GM21515 (cell line): ENCODE results near the gene FGF9.

ENCODE experiments used
- ATAC-seq: cut with Tn5 transposase; IDR thresholded peaks from one replicate; pipeline ENCODE4 v1.9.1; 2021; ENCODE audit not compliant: unreplicated experiment

The FGF9 gene

DNA sequence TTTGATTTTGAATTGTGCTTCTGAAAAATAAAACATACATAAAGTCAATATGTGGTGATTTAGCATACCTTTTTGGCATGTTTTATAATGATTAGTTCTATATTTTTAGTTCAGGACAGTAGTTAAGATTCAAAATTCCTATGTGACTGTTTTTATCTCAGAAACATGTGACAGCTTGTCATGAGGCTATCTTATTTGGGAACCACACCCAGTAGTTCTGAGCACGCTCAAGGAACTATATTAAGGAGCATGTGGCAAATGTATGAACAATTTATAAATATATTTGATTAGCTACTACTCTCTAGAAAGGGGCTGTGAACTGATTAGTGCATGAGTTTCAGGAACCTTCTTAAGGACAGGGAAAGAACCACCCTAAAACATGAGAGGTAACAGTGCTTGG is 38.8 kb downstream of the FGF9 start:
- ATAC-seq = no peak

DNA sequence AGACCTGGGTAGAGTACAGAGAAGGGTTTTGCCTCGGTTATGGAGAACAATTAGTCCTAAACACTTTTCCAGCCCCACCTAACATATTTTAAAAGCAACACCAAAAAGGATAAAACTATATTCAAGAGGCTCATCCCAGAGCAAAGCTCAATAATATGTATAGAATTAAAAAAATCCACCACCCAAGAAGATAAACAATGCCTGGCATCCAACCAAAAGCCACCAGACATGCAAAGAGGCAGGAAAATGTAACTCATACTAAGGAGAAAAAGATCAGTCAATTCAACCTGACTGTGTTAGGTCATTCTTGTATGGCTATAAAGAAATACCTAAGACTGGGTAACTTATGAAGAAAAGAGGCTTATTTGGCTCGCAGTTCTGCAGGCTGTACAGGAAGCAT is 39.3 kb downstream of the FGF9 start:
- ATAC-seq = no peak

DNA sequence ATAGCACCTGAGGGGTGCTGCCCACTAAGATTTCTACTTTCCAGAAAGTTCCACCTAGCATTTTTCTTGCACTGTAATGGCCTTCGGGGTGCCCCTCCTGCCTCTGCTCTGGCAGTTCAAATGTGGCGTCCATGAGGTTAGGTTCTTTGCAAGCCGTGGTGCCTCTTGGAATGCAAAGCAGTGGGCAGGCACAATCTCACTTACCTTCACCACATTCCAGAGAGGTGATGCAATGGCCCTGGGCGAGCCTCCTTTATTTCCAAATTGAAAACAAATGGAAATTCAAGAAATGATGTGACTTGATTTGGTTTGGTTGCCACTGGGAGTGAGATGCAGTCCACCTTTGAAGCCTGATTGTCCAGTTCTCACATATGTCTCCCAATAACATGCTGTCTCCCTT is 46.9 kb downstream of the FGF9 start:
- no peak for ATAC-seq

- ATAC-seq = no peak
Observed at GRCh38 chr13:21719463-21719862, 48.6 kb downstream of the FGF9 start.

- ATAC-seq = no peak
Observed at GRCh38 chr13:21723807-21724505, 53.1 kb downstream of the FGF9 start.

- ATAC-seq = no peak
Observed at GRCh38 chr13:21730186-21730880, 59.5 kb downstream of the FGF9 start.

DNA sequence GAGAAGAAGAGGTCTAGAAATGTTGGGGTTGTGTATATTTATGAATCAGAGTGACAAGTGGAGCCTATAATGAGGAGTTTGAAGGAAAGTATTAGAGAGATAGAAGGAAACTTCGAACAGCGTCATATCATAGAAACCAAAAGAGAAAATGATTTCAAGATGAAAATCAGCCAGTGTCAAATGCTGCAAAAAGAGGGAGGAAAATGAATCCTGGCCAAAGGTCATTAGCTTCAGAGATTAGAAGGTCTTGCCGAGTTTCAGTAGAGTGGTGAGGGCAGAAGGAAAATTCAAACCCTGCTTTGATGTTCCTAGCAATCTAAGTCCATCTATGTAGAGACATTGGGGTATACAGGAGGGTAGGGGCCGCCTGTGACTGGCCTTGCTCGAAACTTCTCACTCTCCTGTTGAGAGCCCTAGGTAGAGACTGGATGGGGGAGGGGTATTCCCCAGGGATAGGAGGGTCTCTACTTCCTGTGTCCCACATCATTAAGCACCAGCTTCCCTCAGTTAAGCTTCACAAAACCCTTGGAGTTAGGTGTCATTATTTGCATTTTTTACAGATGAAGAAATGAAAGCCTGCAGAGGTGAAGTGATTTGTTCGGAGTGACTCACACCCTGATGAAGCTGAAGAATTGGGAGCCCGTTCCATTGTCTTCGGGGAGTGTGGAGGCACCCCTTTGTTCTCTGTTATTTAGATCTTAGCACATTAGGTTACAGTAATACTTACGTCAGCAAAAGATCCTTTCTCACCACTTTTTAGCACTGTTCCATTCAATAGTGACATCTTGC is 62.8 kb downstream of the FGF9 start:
- ATAC-seq = no peak

DNA sequence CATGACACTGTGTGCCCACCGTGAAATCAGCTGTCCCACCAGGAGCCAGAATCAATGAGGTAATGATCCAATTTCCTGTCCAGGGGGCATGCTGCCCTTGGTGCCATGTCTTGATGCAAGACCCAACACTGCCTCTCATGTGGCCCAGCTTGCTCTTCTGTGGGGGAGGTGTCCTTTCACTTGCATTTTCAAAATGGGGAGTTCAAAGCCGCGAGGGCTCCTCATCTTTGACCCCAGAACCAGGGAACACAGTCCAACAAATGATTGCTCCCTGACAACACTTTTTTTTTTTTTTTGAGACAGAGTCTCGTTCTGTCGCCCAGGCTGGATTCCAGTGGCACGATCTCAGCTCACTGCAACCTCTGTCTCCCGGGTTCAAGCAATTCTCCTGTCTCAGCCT is 64.1 kb downstream of the FGF9 start:
- no peak for ATAC-seq

- ATAC-seq = no peak
Observed at GRCh38 chr13:21735701-21736401, 65.0 kb downstream of the FGF9 start.

GRCh38 chr13:21736926-21737325 is 66.1 kb downstream of the FGF9 start:
- ATAC-seq = no peak

GRCh38 chr13:21738630-21739029 is 67.8 kb downstream of the FGF9 start:
- ATAC-seq = no peak

DNA sequence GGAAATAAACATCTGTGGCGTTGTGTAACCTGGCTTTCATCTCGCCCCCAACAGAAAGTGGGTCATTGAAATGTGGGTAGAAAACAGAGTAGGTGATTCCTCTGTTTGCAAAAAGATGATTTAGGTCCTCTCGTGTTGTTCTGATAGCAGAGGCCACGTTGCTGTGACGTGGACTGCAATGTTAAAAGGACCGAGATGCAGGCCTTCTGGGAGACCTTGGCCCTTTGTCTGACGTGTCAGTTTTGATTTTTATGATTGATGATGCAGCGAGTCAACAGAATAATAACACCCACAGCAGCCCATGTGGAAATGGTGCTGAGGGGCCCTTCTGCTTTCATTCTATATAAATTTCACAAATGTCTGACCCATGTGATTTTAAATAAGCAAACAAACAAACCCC is 68.9 kb downstream of the FGF9 start:
- ATAC-seq = no peak

DNA sequence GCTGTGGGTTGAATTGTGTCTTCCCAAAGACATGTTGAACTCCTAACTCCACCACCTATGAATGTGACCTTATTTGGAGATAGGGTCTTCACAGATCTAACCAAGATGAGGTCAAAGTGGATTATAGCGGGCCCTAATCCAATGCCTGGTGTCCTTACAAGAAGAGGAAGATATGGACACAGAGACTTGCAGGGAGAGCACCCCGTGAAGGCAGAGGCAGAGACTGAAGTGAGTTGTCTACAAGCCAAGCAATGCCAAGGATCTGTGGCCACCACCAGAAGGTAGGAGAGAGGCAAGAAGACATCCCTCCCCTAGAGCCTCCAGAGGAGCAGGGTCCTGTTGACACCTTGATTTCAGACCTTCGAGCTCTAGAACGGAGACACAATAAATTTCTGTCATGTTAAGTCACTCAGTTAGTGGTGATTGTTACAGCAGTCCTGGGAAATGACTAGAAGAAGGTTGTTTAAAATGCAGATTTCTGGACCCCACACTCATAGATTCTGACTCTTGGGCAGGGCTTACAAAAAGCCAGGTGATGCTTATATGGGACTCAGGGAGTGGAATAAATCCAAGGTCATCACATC is 70.6 kb downstream of the FGF9 start:
- ATAC-seq = no peak

DNA sequence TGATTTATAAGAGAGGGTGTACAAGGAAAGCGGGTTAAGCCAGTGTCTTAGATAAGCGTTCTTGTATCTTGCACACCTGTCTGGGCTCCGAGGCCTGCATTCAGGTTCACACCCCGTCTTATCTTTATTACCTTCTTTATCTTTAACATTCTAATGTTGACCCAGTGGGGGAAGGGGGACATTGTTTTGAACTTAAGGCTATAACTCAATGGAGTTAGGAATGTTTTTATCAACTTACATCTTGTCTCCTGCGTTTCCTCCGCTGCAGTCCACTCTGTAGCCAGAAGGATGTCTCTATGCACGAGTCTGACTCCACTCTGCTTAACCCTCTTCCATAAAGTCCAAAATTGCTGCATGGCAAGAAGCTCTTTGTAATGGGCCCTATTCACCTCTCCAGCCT is 71.2 kb downstream of the FGF9 start:
- no peak for ATAC-seq

- no peak for ATAC-seq
Observed at GRCh38 chr13:21744149-21744548, 73.3 kb downstream of the FGF9 start.

- no peak for ATAC-seq
Observed at GRCh38 chr13:21745307-21745706, 74.4 kb downstream of the FGF9 start.

DNA sequence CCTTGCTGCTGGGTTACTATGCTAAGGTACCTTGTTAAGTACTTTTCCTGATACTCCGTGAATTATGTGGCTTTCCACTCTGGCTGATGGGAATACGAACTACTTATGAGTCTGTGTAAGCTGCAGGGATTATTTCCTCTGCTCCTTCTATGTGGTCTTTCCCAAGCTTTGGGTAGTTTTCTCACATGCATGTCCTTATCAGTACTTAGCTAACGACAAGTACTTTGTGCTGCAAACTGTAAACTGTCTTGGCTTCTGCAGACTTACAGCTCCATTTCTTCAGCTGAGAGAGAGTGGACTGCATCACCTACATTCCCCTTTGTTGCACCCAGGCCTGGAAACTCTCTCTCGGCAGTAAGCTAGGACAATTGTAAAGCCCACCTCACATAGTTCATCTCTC is 76.6 kb downstream of the FGF9 start:
- ATAC-seq = no peak

GRCh38 chr13:21748166-21748565 is 77.3 kb downstream of the FGF9 start:
- no peak for ATAC-seq

DNA sequence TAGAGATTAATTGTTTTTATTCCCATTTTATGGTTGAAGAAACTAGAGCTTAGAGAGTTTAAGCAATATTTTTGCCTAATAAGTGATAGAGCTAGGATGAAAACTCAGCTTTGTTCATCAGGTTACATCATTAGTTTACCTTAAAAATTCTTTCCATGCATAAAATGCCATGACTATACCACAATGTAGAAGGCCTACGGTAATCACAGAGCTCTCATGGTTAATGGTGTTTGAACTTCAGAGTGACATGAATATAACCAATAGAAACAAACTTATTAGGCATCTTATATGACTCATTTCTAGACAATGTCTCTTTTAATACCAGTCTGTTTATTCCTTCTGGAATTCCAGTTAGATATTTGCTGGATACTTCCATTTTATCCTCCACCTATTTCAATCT is 78.5 kb downstream of the FGF9 start:
- no peak for ATAC-seq

GRCh38 chr13:21752501-21752900 is 81.6 kb downstream of the FGF9 start:
- ATAC-seq = no peak

GRCh38 chr13:21753117-21753729 is 82.3 kb downstream of the FGF9 start:
- ATAC-seq = no peak
